ENCODE data around the gene RBMS3. TPM values are rescaled to one million over a fixed set of nuclear protein-coding genes. Genes with fewer than 3 reads are reported as not detected.
"Not testable (repeated sequence)": the region's sequence is repeated elsewhere in the genome, so short reads cannot be mapped to it uniquely, and the experiment has no call there.

The RBMS3 gene
- total RNA-seq, 2 experiments from 2014 or later: 0.25 to 0.27 TPM

DNA sequence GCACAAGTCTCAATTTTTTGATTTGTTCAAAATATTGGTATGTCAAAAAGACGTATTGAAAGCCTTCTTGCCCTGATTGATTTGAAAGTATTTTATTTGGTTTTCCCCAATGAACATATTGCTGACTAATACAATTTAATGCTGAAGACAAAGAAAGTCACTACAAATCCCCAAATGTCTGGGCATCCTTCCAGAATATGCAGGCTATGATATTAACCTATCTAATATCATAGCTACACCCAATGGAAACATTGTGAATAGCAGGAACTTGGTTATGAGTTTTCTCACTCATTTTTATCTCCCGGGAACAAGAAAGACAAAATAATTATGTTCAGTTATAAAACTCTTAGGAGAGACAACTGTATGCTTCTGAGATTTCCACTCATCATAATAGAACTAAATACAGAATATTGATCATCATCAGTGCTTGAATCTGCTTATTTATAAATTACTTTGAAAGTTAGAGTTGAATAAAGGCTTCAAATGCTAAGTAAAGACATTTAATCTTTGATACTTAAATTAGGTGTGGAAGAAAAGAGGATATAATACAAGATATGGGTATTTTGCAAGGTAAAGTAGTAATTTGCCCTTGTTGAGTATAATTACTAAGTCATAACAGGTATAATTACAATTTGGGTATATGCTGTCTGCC is 483.9 kb downstream of the RBMS3 start:
- ChIA-PET POLR2A (no interaction called here), CTCF (no interaction called here)
- no peaks in the 10 kb centered on the region for H3K9me3 Mint-ChIP-seq
- H3K4me3 Mint-ChIP-seq: no peak overlapping the region
- no peaks in the 10 kb centered on the region for H3K4me1 Mint-ChIP-seq
- H3K36me3 Mint-ChIP-seq (ENCODE audit: low read depth): no peaks in the 10 kb centered on the region
- H3K27ac Mint-ChIP-seq: no peak overlapping the region
- no peaks in the 10 kb centered on the region for H3K27me3 Mint-ChIP-seq
- no peak for DNase-seq

DNA sequence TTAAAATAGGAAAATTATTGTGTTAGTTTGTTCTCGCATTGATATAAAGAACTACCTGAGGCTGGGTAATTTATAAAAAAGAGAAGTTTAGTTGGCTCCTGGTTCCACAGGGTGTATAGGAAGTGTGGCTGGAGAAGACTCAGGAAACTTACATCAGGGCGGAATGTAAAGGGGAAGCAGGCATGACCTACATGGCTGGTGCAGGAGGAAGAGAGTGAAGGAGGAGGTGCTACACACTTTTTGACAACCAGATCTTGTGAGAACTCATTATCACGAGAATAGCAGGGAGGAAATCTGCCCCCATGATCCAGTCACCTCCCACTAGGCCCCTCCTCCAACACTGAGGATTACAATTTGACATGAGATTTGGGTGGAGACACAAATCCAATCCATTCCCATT is 490.7 kb downstream of the RBMS3 start:
- Mint-ChIP-seq H3K4me1 (no peaks in the 10 kb centered on the region), H3K4me3 (no peak overlapping the region), H3K27ac (no peak overlapping the region), H3K9me3 (no peaks in the 10 kb centered on the region), H3K27me3 (no peaks in the 10 kb centered on the region), H3K36me3 (ENCODE audit: low read depth) (no peaks in the 10 kb centered on the region)
- POLR2A ChIA-PET: no interaction called here
- CTCF ChIA-PET: no interaction called here
- no peak for DNase-seq

DNA sequence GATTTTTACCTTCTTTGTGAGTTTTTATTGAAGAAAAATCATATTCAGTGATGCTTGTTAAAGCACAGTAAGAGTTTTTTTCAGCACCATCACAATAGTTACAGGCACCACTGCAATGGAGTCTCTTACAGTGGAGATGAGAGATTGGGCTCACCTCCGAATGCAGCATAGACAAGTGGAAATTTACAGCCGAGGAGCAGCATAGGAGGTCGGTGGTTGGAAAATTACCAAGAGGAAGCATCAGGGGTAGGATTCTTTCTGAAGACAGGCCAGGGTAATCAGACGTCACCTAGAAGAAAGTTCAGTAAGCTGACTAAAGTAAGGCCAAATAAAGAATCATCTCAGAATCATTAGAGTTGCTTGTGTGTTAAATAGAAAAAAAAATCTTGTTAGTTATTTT is 491.6 kb downstream of the RBMS3 start:
- no peak overlapping the region for H3K4me3 Mint-ChIP-seq
- DNase-seq: no peak
- no peak overlapping the region for H3K27ac Mint-ChIP-seq
- CTCF ChIA-PET: no interaction called here
- H3K9me3 Mint-ChIP-seq: no peaks in the 10 kb centered on the region
- no peaks in the 10 kb centered on the region for H3K27me3 Mint-ChIP-seq
- POLR2A ChIA-PET: no interaction called here
- no peaks in the 10 kb centered on the region for H3K4me1 Mint-ChIP-seq
- H3K36me3 Mint-ChIP-seq (ENCODE audit: low read depth): no peaks in the 10 kb centered on the region

DNA sequence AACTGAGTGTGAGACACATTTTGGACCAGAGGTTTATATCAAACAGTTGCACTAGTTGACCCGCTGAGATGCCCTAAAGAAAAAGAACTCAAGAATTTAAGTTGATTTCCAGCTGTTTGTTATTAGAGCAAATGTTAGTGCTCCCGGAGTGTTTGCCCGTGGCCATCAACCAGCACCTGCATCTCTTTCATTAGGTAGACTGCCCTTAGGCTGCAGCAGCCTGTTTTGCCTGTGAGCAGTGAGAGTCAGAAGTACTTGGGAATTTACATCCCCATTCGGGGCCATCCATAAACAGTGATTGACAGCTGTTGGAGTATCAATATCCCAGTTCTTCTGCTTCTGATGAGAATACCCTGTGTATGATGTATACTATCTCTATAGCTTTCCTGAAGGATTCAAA is 492.6 kb downstream of the RBMS3 start:
- Mint-ChIP-seq H3K4me1 (no peaks in the 10 kb centered on the region), H3K27me3 (no peaks in the 10 kb centered on the region), H3K4me3 (no peak overlapping the region), H3K27ac (no peak overlapping the region), H3K9me3 (no peaks in the 10 kb centered on the region), H3K36me3 (ENCODE audit: low read depth) (no peaks in the 10 kb centered on the region)
- POLR2A ChIA-PET: no interaction called here
- CTCF ChIA-PET: no interaction called here
- DNase-seq: no peak

DNA sequence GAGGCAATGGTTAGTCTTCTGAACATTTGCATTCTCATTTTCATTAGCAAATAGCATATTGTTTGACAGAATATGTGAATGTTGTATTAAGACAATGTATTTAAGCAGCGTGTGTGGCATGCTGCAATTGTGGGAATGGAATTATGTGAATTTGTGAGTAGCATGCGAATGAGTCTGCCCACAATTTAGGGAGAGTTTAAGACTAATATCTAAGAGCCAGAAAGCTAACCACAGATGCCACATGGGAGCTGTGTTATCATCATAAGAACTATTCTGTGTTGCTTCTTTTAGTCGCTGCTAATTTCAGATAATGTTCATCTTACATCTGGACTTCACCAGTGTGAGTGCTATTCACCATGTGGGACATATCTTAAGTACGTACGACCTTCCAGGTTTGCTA is 494.5 kb downstream of the RBMS3 start:
- H3K27me3 Mint-ChIP-seq: no peaks in the 10 kb centered on the region
- POLR2A ChIA-PET: no interaction called here
- H3K27ac Mint-ChIP-seq: no peak overlapping the region
- H3K36me3 Mint-ChIP-seq (ENCODE audit: low read depth): no peaks in the 10 kb centered on the region
- H3K4me3 Mint-ChIP-seq: no peak overlapping the region
- CTCF ChIA-PET: no interaction called here
- DNase-seq: no peak
- no peaks in the 10 kb centered on the region for H3K4me1 Mint-ChIP-seq
- H3K9me3 Mint-ChIP-seq: no peaks in the 10 kb centered on the region

DNA sequence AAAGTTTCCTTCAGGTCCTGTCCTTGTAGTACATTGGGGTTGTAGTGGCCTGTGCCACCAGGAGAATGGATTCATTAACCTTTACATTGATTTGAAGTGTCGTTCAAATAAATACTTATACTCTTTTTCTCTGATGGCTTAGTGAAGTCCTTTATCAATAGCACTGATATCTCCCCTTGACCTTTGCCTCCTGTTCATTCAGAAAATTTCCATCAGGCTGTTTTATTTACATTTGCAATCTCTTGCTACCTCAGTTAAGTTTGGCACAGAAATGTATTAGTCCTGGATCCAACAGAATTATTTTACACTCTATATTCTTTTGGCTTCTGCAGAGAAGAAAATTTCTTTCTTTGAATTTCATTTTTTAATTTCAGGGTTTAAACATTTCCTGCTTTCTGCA is 497.0 kb downstream of the RBMS3 start:
- ChIA-PET CTCF (no interaction called here), POLR2A (no interaction called here)
- DNase-seq: no peak
- H3K36me3 Mint-ChIP-seq (ENCODE audit: low read depth): no peaks in the 10 kb centered on the region
- H3K9me3 Mint-ChIP-seq: no peaks in the 10 kb centered on the region
- H3K4me1 Mint-ChIP-seq: no peaks in the 10 kb centered on the region
- H3K27me3 Mint-ChIP-seq: no peaks in the 10 kb centered on the region
- H3K4me3 Mint-ChIP-seq: no peak overlapping the region
- H3K27ac Mint-ChIP-seq: no peak overlapping the region

DNA sequence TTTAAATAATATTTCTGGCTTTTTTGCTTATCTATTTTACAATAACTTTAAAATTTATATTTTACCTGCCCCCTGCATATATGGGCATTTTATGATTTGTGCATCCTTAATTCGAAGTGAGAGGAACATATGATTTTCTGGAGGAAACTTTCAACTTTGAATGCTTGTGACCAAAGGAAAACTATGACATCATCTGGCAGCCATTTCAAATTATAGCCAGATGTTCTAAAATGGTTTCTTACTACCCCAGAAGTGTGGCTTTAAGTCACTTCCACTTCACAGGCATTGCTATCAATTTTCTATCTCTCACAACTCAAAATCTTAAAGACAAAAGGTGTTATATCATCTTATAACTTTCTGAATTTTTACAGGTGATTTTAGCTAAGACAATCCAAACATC is 508.8 kb downstream of the RBMS3 start:
- H3K4me3 Mint-ChIP-seq: no peak overlapping the region
- CTCF ChIA-PET: no interaction called here
- no peak overlapping the region for H3K27ac Mint-ChIP-seq
- no peaks in the 10 kb centered on the region for H3K9me3 Mint-ChIP-seq
- H3K36me3 Mint-ChIP-seq (ENCODE audit: low read depth): no peaks in the 10 kb centered on the region
- H3K27me3 Mint-ChIP-seq: no peaks in the 10 kb centered on the region
- no peak for DNase-seq
- POLR2A ChIA-PET: no interaction called here
- no peaks in the 10 kb centered on the region for H3K4me1 Mint-ChIP-seq

DNA sequence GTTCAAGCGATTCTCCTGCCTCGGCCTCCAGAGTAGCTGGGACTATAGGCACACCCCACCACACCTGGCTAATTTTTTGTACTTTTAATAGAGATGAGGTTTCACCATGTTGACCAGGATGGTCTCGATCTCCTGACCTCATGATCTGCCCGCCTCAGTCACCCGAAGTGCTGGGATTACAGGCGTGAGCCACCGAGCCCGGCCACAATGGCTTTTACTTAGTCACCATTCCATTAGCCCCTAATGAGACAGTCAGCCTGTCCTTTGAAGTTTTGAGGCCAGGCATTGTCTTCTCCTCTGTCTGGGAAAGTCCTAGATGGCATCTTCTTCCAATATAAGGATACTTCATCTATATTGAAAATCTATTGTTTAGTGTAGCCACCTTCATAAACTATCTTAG is 515.9 kb downstream of the RBMS3 start:
- Mint-ChIP-seq H3K9me3 (no peaks in the 10 kb centered on the region), H3K4me3 (no peak overlapping the region), H3K27me3 (no peaks in the 10 kb centered on the region), H3K36me3 (ENCODE audit: low read depth) (no peaks in the 10 kb centered on the region), H3K4me1 (no peaks in the 10 kb centered on the region), H3K27ac (no peak overlapping the region)
- ChIA-PET CTCF (interaction anchor here (0.7 kb wide), 1 partner anchor 42 kb away, joined by 6 read pairs; no protein-coding TSS in a partner anchor), POLR2A (no interaction called here)
- no peak for DNase-seq

DNA sequence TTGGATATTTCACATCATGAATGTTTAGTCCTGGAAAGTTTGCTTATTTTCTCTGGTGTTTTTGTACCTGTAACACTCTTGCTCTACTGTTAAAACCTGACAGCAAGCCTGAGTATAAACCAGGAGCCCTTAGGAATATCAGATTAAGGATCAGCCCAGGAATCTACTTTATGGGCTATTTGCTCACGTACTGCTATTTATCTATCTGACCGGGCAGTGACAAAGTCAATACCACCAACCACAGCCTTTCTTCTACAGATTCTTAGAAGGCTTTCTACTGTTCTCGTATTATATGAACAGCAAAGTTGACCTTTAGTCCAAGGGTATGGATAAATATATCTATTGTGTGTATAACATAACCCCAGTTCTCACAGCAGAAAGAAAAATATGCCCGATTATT is 521.2 kb downstream of the RBMS3 start:
- CTCF ChIA-PET: no interaction called here
- no peaks in the 10 kb centered on the region for H3K9me3 Mint-ChIP-seq
- POLR2A ChIA-PET: no interaction called here
- DNase-seq: no peak
- H3K27ac Mint-ChIP-seq: no peak overlapping the region
- no peak overlapping the region for H3K4me3 Mint-ChIP-seq
- H3K4me1 Mint-ChIP-seq: no peaks in the 10 kb centered on the region
- no peaks in the 10 kb centered on the region for H3K36me3 Mint-ChIP-seq (ENCODE audit: low read depth)
- H3K27me3 Mint-ChIP-seq: no peaks in the 10 kb centered on the region

DNA sequence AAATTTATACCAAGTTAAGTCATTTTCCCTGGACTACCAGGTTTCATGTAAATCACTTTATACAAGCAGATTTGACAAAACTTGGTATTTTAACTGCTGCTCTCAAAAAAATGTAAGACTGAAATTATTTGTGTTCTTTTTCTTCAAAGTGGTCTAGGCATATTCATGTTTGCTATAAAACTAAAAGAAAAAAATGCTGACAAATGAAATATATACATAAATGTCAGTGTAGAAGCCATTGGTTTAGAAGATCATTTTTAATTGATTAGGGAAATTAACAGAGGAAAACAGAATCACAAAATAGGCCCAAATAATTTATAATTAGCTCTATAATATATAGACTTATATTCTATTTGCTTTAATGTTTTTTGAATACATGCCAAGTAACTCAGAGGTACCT is 523.2 kb downstream of the RBMS3 start:
- CTCF ChIA-PET: no interaction called here
- H3K27ac Mint-ChIP-seq: no peak overlapping the region
- no peak for DNase-seq
- no peaks in the 10 kb centered on the region for H3K36me3 Mint-ChIP-seq (ENCODE audit: low read depth)
- no peak overlapping the region for H3K4me3 Mint-ChIP-seq
- no peaks in the 10 kb centered on the region for H3K4me1 Mint-ChIP-seq
- POLR2A ChIA-PET: no interaction called here
- H3K27me3 Mint-ChIP-seq: no peaks in the 10 kb centered on the region
- no peaks in the 10 kb centered on the region for H3K9me3 Mint-ChIP-seq

DNA sequence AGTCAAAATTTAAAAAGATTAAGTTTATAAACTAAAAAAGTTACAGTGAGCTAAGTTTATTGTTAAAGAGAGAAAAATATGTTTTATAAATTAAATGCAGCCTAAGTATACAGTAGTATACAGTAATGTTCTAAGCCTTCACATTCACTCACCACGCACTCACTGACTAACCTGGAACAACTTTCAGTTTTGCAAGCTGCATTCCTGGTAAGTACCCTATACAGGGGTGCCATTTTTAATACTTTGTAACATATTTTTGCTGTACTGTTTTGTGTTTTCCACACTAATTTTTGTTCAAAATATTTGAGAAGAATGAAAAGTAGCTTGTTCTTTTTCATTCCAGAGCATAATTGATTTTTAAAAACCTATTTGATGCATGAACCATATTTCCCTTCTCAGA is 524.9 kb downstream of the RBMS3 start:
- H3K36me3 Mint-ChIP-seq (ENCODE audit: low read depth): no peaks in the 10 kb centered on the region
- H3K27me3 Mint-ChIP-seq: no peaks in the 10 kb centered on the region
- no peaks in the 10 kb centered on the region for H3K9me3 Mint-ChIP-seq
- H3K4me1 Mint-ChIP-seq: no peaks in the 10 kb centered on the region
- H3K4me3 Mint-ChIP-seq: no peak overlapping the region
- CTCF ChIA-PET: interaction anchor here (0.6 kb wide), 1 partner anchor 872 kb away, joined by 3 read pairs; no protein-coding TSS in a partner anchor
- POLR2A ChIA-PET: no interaction called here
- no peak for DNase-seq
- H3K27ac Mint-ChIP-seq: no peak overlapping the region

DNA sequence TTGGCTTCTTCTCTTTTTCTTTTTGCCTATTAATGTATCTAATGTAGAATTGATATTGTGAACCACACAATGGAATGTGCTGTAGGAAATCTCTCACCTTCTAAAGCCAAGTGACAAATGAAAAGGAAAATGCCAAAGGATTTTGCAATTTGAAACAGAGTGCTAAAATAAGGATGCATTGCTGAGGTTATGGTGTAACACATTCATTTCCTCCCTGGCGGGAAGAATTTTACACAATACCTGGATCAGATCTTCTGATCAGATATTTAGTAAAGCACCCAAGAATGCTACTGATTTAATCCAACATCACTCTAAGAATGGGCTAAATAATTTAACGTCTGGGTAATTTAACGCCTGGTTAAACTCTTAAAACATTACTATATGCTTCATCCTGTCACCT is 527.5 kb downstream of the RBMS3 start:
- H3K9me3 Mint-ChIP-seq; POLR2A ChIA-PET; H3K4me1 Mint-ChIP-seq; H3K27me3 Mint-ChIP-seq; H3K4me3 Mint-ChIP-seq; H3K36me3 Mint-ChIP-seq (ENCODE audit: low read depth); DNase-seq; CTCF ChIA-PET; H3K27ac Mint-ChIP-seq: not testable (repeated sequence)

DNA sequence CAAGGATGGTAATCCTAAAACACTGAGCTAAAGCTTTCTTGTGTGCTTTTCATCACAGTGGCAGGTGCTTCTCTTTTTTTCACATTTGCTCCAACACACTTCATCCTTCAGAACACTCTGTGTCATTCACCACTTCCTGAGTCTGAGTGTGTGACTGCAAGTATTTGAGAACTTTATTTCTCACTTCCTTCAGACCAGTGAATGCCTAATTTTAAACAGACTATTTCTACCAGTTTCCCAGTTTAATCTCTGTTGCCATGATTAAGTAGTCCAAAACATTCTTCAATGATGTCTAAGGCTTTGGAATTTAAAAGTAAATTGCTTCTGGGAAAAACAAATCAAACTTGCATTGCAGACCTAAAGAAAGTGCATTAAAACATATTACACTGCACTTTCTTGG is 541.2 kb downstream of the RBMS3 start:
- CTCF ChIA-PET: no interaction called here
- no peak overlapping the region for H3K27ac Mint-ChIP-seq
- peaks cover 2% of the 10 kb centered on the region for H3K9me3 Mint-ChIP-seq
- POLR2A ChIA-PET: no interaction called here
- no peaks in the 10 kb centered on the region for H3K4me1 Mint-ChIP-seq
- H3K4me3 Mint-ChIP-seq: no peak overlapping the region
- H3K36me3 Mint-ChIP-seq (ENCODE audit: low read depth): no peaks in the 10 kb centered on the region
- DNase-seq: no peak
- H3K27me3 Mint-ChIP-seq: no peaks in the 10 kb centered on the region

DNA sequence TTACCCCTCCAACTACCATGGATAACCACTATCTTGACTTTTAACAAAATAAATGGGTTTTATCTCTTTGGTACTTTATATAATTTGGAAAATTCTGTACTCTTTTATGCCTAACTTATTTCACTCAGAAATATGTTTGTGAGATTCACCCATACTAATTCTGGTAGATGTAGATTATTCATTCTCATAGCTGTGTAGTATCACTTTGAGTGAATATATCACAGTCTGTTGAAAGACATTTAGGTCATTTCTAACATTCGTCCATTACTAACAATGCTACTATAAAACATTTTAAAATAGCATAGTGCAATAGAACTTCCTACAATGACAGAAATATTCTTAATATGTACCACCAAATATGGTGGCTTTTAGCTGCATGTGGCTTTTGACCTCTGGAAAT is 542.4 kb downstream of the RBMS3 start:
- Mint-ChIP-seq H3K4me3 (no peak overlapping the region), H3K27me3 (no peaks in the 10 kb centered on the region), H3K36me3 (ENCODE audit: low read depth) (no peaks in the 10 kb centered on the region), H3K9me3 (peaks cover 2% of the 10 kb centered on the region), H3K27ac (no peak overlapping the region), H3K4me1 (no peaks in the 10 kb centered on the region)
- DNase-seq: no peak
- POLR2A ChIA-PET: no interaction called here
- CTCF ChIA-PET: no interaction called here
